ENCODE results near the gene SLC2A4RG.

Gene SLC2A4RG

GRCh38 chr20:63741676-63742380 lies 2.3 kb downstream of the SLC2A4RG start:
- DNase-seq, result no peak

- DNase-seq, result no peak
Observed at GRCh38 chr20:63742381-63743024, 2.9 kb downstream of the SLC2A4RG start.

GRCh38 chr20:63743210-63743970 lies 3.8 kb downstream of the SLC2A4RG start:
- no peak for DNase-seq

- no peak for DNase-seq
Observed at GRCh38 chr20:63744158-63744557, 4.6 kb downstream of the SLC2A4RG start.

- no peak for DNase-seq
Observed at GRCh38 chr20:63744574-63745423, 5.2 kb downstream of the SLC2A4RG start.

GRCh38 chr20:63745424-63745805 lies 5.8 kb downstream of the SLC2A4RG start:
- no peak for DNase-seq

- DNase-seq, result no peak
Observed at GRCh38 chr20:63745961-63746731, 6.6 kb downstream of the SLC2A4RG start.

- no peak for DNase-seq
Observed at GRCh38 chr20:63746751-63747315, 7.3 kb downstream of the SLC2A4RG start.

- DNase-seq, result no peak
Observed at GRCh38 chr20:63747622-63748069, 8.1 kb downstream of the SLC2A4RG start.

- DNase-seq, result no peak
Observed at GRCh38 chr20:63748070-63748933, 8.7 kb downstream of the SLC2A4RG start.

- DNase-seq, result no peak
Observed at GRCh38 chr20:63748934-63749270, 9.3 kb downstream of the SLC2A4RG start.

GRCh38 chr20:63749597-63750508 lies 10.3 kb downstream of the SLC2A4RG start:
- DNase-seq, result peak in 2 of 14 donors; percentile 10 to 61

GRCh38 chr20:63750807-63751470 lies 11.4 kb downstream of the SLC2A4RG start:
- no peak for DNase-seq

GRCh38 chr20:63751471-63752271 lies 12.1 kb downstream of the SLC2A4RG start:
- no peak for DNase-seq

- DNase-seq, result no peak
Observed at GRCh38 chr20:63752411-63753101, 13.0 kb downstream of the SLC2A4RG start.

GRCh38 chr20:63753381-63753780 lies 13.8 kb downstream of the SLC2A4RG start:
- DNase-seq, result no peak

GRCh38 chr20:63754008-63754407 lies 14.4 kb downstream of the SLC2A4RG start:
- DNase-seq, result no peak

Data from C1 segment of cervical spinal cord (tissue), 14 donors.